ENCODE results near the gene CAMK1D.

CAMK1D gene

DNA sequence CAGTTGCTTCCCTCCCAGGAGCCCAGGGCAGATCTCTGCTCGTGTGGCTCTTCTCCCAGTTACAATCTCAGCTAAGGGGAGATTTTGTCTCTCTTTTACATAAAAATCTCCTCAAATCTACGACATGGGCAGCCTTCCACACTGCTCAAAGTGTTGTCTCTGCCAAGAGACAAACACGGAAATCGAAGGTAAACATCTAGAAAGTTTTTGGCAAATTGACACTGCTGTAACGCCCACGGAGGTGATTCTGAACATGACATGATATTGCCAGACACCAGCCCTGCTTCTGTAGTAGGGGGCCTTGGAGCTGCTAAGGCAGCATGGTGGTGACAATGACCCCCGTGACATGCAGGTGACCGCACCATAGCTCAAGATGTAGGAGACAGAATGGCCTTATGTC lies 523.8 kb downstream of the CAMK1D start:
- DNase-seq: no peak

DNA sequence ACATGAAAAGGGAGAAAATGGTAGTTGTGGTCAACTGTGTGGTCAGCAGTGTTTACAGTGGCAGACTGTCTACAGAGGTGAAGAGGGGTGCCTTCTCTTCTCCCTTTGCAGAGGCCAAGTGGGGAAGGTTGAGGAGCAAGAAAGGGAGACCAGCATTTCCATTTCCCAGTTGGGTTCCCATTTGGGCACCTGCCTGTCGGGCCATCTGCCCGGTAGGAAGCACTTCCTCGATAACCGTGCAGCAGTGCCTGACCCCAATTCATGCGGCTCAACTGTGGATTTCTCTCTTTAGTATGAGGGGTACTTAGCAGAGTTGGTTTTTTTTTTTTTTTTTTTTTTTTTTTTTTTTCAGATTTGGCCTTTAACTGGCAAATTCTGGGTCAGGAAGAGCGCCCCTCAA lies 525.2 kb downstream of the CAMK1D start:
- no peak for DNase-seq

DNA sequence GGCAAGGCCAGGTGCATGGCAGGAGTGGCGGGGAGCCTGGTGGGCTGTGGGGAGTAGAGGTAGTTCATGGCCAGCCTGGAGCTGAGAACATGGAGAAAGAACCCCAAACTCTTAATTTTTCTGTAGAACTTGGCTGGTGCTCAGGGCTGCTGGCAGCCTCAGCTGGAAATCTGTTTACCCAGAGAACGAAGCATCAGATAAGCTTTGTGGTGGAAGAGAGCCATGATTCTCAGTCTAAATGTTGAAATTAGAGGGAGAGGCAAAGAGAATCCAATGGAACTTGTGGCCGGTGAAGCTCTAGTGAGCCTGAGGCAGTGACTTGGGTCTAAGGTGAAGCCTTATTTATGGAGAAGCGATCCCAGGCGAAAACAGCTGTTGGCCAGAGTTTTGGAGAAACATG lies 525.8 kb downstream of the CAMK1D start:
- no peak for DNase-seq

DNA sequence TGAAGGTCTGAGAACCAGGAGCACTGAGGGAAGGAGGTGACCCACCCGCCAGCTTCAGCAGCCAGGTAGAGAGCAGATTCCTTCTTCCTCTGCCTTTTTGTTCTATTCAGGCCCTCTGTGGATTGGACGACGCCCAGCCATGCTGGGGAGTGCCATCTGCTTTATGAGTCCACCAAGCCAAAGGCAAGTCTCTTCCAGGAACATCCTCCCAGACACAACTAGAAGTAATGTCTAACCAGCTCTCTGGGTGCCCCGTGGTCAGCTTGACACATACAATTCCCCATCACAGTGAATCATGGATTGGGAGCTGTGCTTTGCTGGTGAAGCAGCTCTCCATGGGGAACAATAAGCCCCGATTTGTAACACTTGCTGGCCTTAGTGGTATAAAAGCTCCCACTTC lies 526.9 kb downstream of the CAMK1D start:
- DNase-seq: no peak

DNA sequence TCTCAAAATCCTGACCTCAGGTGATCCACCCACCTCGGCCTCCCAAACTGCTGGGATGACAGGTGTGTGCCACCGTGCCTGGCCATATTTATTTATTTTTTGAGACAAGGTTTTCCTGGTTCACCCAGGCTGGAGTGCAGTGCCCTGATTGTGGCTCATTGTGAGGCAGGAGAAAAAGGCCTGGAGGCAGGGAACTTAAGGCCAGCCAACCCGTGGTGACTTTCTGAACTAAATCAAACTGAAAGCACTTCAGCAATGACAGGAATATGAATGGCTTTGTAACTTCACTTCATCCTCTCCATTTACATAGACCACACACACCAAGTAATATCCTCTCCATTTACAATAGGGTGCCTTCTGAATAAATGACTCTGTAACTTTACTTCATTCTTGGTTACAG lies 527.8 kb downstream of the CAMK1D start:
- DNase-seq: no peak

DNA sequence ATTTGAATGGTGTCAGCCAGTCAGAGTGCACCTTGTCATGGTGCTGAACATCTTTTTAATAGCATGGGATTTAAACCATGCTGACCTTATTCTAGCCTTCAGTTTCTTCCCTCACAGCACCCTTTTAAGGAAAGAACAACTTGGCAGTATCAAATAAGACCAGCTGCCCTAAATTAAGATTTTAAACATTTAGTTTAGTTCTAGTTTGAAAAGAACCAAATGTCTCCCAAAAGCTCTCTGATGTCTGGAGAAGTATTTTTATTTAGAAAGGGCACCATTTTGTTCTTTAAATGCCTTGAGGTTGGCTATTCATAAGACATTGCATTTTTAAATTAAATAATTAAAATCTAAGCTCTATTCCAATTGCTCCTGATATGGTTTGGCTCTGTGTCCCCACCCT lies 531.1 kb downstream of the CAMK1D start:
- DNase-seq: no peak

DNA sequence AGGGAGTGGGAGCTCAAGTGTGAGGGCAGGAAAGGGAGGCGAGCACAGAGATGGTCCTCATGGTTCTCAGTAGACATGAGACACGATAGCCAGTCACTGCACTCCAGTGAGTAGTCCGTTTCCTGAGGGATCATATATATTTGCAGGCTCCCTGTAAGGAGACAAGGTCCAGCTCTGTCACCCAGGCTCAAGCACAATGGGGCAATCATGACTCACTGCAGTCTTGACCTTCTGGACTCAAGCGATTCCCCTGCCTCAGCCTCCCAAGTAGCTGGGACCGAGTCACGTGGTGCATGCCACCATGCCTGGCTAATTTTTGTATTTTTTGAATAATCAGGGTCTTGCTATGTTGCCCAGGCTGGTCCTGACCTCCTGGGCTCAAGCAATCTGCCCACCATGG lies 535.5 kb downstream of the CAMK1D start:
- DNase-seq: no peak
